Neural crest cell (in vitro differentiated cells): Measurements from ENCODE around the gene NFKBIZ. TPM values are rescaled to one million over a fixed set of nuclear protein-coding genes. Genes with fewer than 3 reads are reported as not detected.

Source experiments
- DNase-seq: peaks from one replicate; pipeline ENCODE4 v3.0.0; 2021; ENCODE audit warnings: low read depth, mixed read lengths, low spot score
- H3K27ac Mint-ChIP-seq: one replicate; pipeline ENCODE4 v1.8.0; 2021; ENCODE audit warnings: mild to moderate bottlenecking, mixed read lengths; ENCODE audit not compliant: unreplicated experiment
- H3K27me3 Mint-ChIP-seq: 2 replicates; pipeline ENCODE4 v1.8.0; 2021; ENCODE audit warnings: low read depth, mild to moderate bottlenecking, mixed read lengths
- H3K36me3 Mint-ChIP-seq: 2 replicates; pipeline ENCODE4 v1.8.0; 2021; ENCODE audit warnings: low read depth, mild to moderate bottlenecking, mixed read lengths
- H3K4me1 Mint-ChIP-seq: 2 replicates; pipeline ENCODE4 v1.8.0; 2021; ENCODE audit warnings: mixed read lengths
- H3K4me3 Mint-ChIP-seq: one replicate; pipeline ENCODE4 v1.8.0; 2021; ENCODE audit warnings: mild to moderate bottlenecking, mixed read lengths
- H3K9me3 Mint-ChIP-seq: 2 replicates; pipeline ENCODE4 v1.8.0; 2021; ENCODE audit warnings: mixed read lengths
- CTCF ChIP-seq: fragments of 200-600 bp; sonication (generic); conservative IDR thresholded peaks from 2 replicates; pipeline ENCODE4 v1.5.0; 2021; ENCODE audit warnings: antibody characterized with exemption, mild to moderate bottlenecking
- total RNA-seq: library from RNA; stranded (reverse); gene quantifications from 2 replicates; pipeline ENCODE4 v1.2.1, GENCODE V29; 2021

The NFKBIZ gene
- total RNA-seq, 1 donor from 2014 or later: 6.2 TPM

GRCh38 chr3:101812895-101813294 is 36.4 kb upstream of the NFKBIZ start:
- no peak for DNase-seq
- no peak for TF ChIP-seq CTCF
- Mint-ChIP-seq H3K27ac (no peak overlapping the region), H3K9me3 (no peaks in the 10 kb centered on the region), H3K36me3 (no peaks in the 10 kb centered on the region), H3K4me3 (no peak overlapping the region), H3K27me3 (no peaks in the 10 kb centered on the region), H3K4me1 (peaks cover 9% of the 10 kb centered on the region)

GRCh38 chr3:101813817-101814440 is 35.4 kb upstream of the NFKBIZ start:
- no peak overlapping the region for H3K27ac Mint-ChIP-seq
- DNase-seq: no peak
- no peaks in the 10 kb centered on the region for H3K9me3 Mint-ChIP-seq
- no peaks in the 10 kb centered on the region for H3K27me3 Mint-ChIP-seq
- H3K4me1 Mint-ChIP-seq: peaks cover 9% of the 10 kb centered on the region
- H3K36me3 Mint-ChIP-seq: no peaks in the 10 kb centered on the region
- no peak overlapping the region for H3K4me3 Mint-ChIP-seq
- peak; percentile 74 for TF ChIP-seq CTCF

- TF ChIP-seq CTCF: no peak
Observed at GRCh38 chr3:101814835-101815234, 34.5 kb upstream of the NFKBIZ start.

GRCh38 chr3:101816215-101817149 is 32.8 kb upstream of the NFKBIZ start:
- H3K4me1 Mint-ChIP-seq: no peaks in the 10 kb centered on the region
- no peak for DNase-seq
- TF ChIP-seq CTCF: no peak
- peak overlapping the region; percentile 45 for H3K27ac Mint-ChIP-seq
- no peaks in the 10 kb centered on the region for H3K9me3 Mint-ChIP-seq
- H3K27me3 Mint-ChIP-seq: no peaks in the 10 kb centered on the region
- H3K36me3 Mint-ChIP-seq: peaks cover 9% of the 10 kb centered on the region
- H3K4me3 Mint-ChIP-seq: no peak overlapping the region

More at GRCh38 chr3:101814835-101815234, 34.5 kb upstream of the NFKBIZ start:
- H3K27ac Mint-ChIP-seq: no peak overlapping the region
- H3K4me1 Mint-ChIP-seq: peaks cover 5% of the 10 kb centered on the region
- no peaks in the 10 kb centered on the region for H3K27me3 Mint-ChIP-seq
- H3K36me3 Mint-ChIP-seq: peaks cover 2% of the 10 kb centered on the region
- no peaks in the 10 kb centered on the region for H3K9me3 Mint-ChIP-seq
- no peak overlapping the region for H3K4me3 Mint-ChIP-seq
- no peak for DNase-seq

GRCh38 chr3:101817992-101818391 is 31.3 kb upstream of the NFKBIZ start:
- no peak for DNase-seq
- no peaks in the 10 kb centered on the region for H3K27me3 Mint-ChIP-seq
- H3K9me3 Mint-ChIP-seq: no peaks in the 10 kb centered on the region
- peaks cover 15% of the 10 kb centered on the region for H3K36me3 Mint-ChIP-seq
- TF ChIP-seq CTCF: no peak
- H3K4me1 Mint-ChIP-seq: no peaks in the 10 kb centered on the region
- H3K27ac Mint-ChIP-seq: no peak overlapping the region
- no peak overlapping the region for H3K4me3 Mint-ChIP-seq
